SK-N-SH (cell line): ENCODE data around the gene TMEM97. TPM values are rescaled to one million over a fixed set of nuclear protein-coding genes. Genes with fewer than 3 reads are reported as not detected.

Experiments
- CTCF ChIA-PET: fragments of 300-600, 350-600 bp; formaldehyde crosslinking; extraction: SDS; loops from one replicate; lab custom pipeline; 2021; lab: Yijun Ruan, JAX
- POLR2A ChIA-PET: fragments of 350-600 bp; sonication (Branson Sonifier 250); formaldehyde crosslinking; extraction: SDS; loops from one replicate; lab custom pipeline; 2020; ENCODE audit warnings: antibody characterized with exemption, inconsistent platforms; lab: Yijun Ruan, JAX
- DNase-seq: peaks from one replicate; pipeline ENCODE4 v3.0.0; 2012
- H2AFZ ChIP-seq: fragments of 200-600 bp; sonication (generic); 2 replicates; pipeline ENCODE4 v1.8.1; 2016; ENCODE audit warnings: antibody characterized with exemption, mild to moderate bottlenecking, low read depth
- H3F3A ChIP-seq: fragments of 200-600 bp; sonication (generic); replicated peaks from 2 replicates; pipeline ENCODE3; 2016; ENCODE audit warnings: antibody characterized with exemption, mild to moderate bottlenecking; ENCODE audit not compliant: insufficient read depth
- H3K27ac ChIP-seq, 2 experiments: fragments of 200-500 bp in 1 of 2; fragments of 200-600 bp in 1 of 2; sonication (Bioruptor generic) in 1 of 2; sonication (generic), shearing (Covaris generic) in 1 of 2; 2 replicates each; pipeline versions ENCODE4 v1.5.1 to v1.6.1; 2014 to 2016; ENCODE audit warnings: low read depth in 2 of 2, inconsistent platforms in 1 of 2, low read length in 1 of 2, mild to moderate bottlenecking in 1 of 2, mixed read lengths in 1 of 2
- H3K27me3 ChIP-seq: fragments of 200-600 bp; sonication (generic), shearing (Covaris generic); 2 replicates; pipeline ENCODE4 v1.6.1; 2016; ENCODE audit warnings: mixed run types; ENCODE audit not compliant: insufficient read depth
- H3K36me3 ChIP-seq, 2 experiments: fragments of 200-500 bp in 1 of 2; fragments of 200-600 bp in 1 of 2; sonication (Bioruptor generic) in 1 of 2; sonication (generic) in 1 of 2; replicated peaks in 1 of 2; 2 replicates each; pipeline versions ENCODE3 to v1.5.1; 2014 to 2016; ENCODE audit warnings: low read length in 1 of 2, mild to moderate bottlenecking in 1 of 2; ENCODE audit not compliant: insufficient read depth in 2 of 2, control insufficient read depth in 1 of 2
- H3K4me1 ChIP-seq, 2 experiments: fragments of 200-500 bp in 1 of 2; fragments of 200-600 bp in 1 of 2; sonication (Bioruptor generic) in 1 of 2; sonication (generic), shearing (Covaris generic) in 1 of 2; 2 replicates each; pipeline versions ENCODE4 v1.5.1 to v1.6.1; 2014 to 2016; ENCODE audit warnings: low read depth in 1 of 2, low read length in 1 of 2, mixed run types in 1 of 2; ENCODE audit not compliant: insufficient read depth in 2 of 2, control insufficient read depth in 1 of 2
- H3K4me2 ChIP-seq: fragments of 200-600 bp; sonication (generic), shearing (Covaris generic); 2 replicates; pipeline ENCODE4 v1.6.1; 2017; ENCODE audit warnings: mixed run types
- H3K4me3 ChIP-seq, 2 experiments: fragments of 200-500 bp in 1 of 2; fragments of 200-600 bp in 1 of 2; sonication (Bioruptor generic) in 1 of 2; sonication (generic), shearing (Covaris generic) in 1 of 2; 2 replicates each; pipeline versions ENCODE4 v1.5.1 to v1.8.1; 2014 to 2016; ENCODE audit warnings: low read depth in 2 of 2, inconsistent platforms in 1 of 2, low read length in 1 of 2, mild to moderate bottlenecking in 1 of 2, mixed read lengths in 1 of 2, moderate library complexity in 1 of 2
- H3K79me2 ChIP-seq: fragments of 200-600 bp; sonication (generic); 2 replicates; pipeline ENCODE4 v1.8.1; 2017; ENCODE audit warnings: mild to moderate bottlenecking; ENCODE audit not compliant: insufficient read depth
- H3K9ac ChIP-seq: fragments of 200-600 bp; sonication (generic); 2 replicates; pipeline ENCODE4 v1.6.1; 2017; ENCODE audit warnings: mixed run types
- H3K9me2 ChIP-seq: fragments of 200-600 bp; sonication (generic); 2 replicates; pipeline ENCODE4 v1.6.1; 2017; ENCODE audit warnings: mixed run types
- H3K9me3 ChIP-seq: fragments of 200-600 bp; sonication (generic); 2 replicates; pipeline ENCODE4 v1.6.1; 2017; ENCODE audit warnings: mixed run types, mild to moderate bottlenecking, moderate library complexity
- H4K20me1 ChIP-seq: fragments of 200-600 bp; sonication (generic); 2 replicates; pipeline ENCODE4 v1.6.1; 2017; ENCODE audit warnings: mild to moderate bottlenecking, mixed run types; ENCODE audit not compliant: insufficient read depth
- CTCF ChIP-seq: fragments of 200-600 bp; sonication (generic); IDR thresholded peaks from 2 replicates; pipeline ENCODE4 v1.6.1; 2017; ENCODE audit warnings: antibody characterized with exemption, mild to moderate bottlenecking, moderate library complexity
- FOSL2 ChIP-seq: IDR thresholded peaks from 2 replicates; pipeline ENCODE4 v1.4.0; 2012; ENCODE audit warnings: low read depth, mild to moderate bottlenecking, moderate library complexity, borderline replicate concordance
- IRF3 ChIP-seq: fragments of 150-350 bp; IDR thresholded peaks from 2 replicates; pipeline ENCODE4 v1.6.1; 2016; ENCODE audit warnings: mild to moderate bottlenecking, low read depth, low read length
- JUND ChIP-seq: IDR thresholded peaks from 2 replicates; pipeline ENCODE4 v1.4.0; 2012
- MAX ChIP-seq: IDR thresholded peaks from 2 replicates; pipeline ENCODE4 v1.4.0; 2012; ENCODE audit warnings: low read depth
- MXI1 ChIP-seq: IDR thresholded peaks from 2 replicates; pipeline ENCODE4 v1.6.1; 2012; ENCODE audit warnings: mild to moderate bottlenecking, low read depth, low read length, improper control_type of control experiment
- NFIC ChIP-seq: IDR thresholded peaks from 2 replicates; pipeline ENCODE4 v1.4.0; 2012; ENCODE audit warnings: borderline replicate concordance
- POLR2AphosphoS5 ChIP-seq: IDR thresholded peaks from 2 replicates; pipeline ENCODE4 v1.6.1; 2012; ENCODE audit warnings: low read depth, low read length
- RAD21 ChIP-seq: IDR thresholded peaks from 2 replicates; pipeline ENCODE4 v1.6.1; 2012; ENCODE audit warnings: mild to moderate bottlenecking, low read length
- RXRA ChIP-seq: IDR thresholded peaks from 2 replicates; pipeline ENCODE4 v1.4.0; 2012; ENCODE audit warnings: low read depth, mild to moderate bottlenecking, borderline replicate concordance
- TAF1 ChIP-seq: IDR thresholded peaks from 2 replicates; pipeline ENCODE4 v1.6.1; 2012; ENCODE audit warnings: low read depth, mild to moderate bottlenecking, low read length, moderate library complexity, borderline replicate concordance
- TCF12 ChIP-seq: IDR thresholded peaks from 2 replicates; pipeline ENCODE4 v1.4.0; 2012
- YY1 ChIP-seq: IDR thresholded peaks from 2 replicates; pipeline ENCODE4 v1.4.0; 2012; ENCODE audit warnings: low read depth, mild to moderate bottlenecking
- WGBS: methylation state at CpG from one replicate; pipeline ENCODE4 v1.1.6; 2017; ENCODE audit warnings: low lambda C conversion rate; 5-methylcytosine and 5-hydroxymethylcytosine counted together
- polyA plus RNA-seq, 3 experiments: library from polyadenylated mRNA; depleted of rRNA; stranded (reverse); fragments of >200 nt; gene quantifications; 2 replicates each; pipeline ENCODE4 v1.2.3, GENCODE V29; 2012

The TMEM97 gene
- polyA plus RNA-seq, 1 of the 3 experiments (the other 2 are of a cell fraction), result 8.6 TPM

GRCh38 chr17:28280826-28281225, 38.2 kb upstream of the TMEM97 start:
- Histone ChIP-seq H3K36me3 (no peaks in the 10 kb centered on the region), H4K20me1 (no peaks in the 10 kb centered on the region), H3K9me2 (no peaks in the 10 kb centered on the region), H3K79me2 (no peaks in the 10 kb centered on the region), H3K4me1 (peaks cover 0 to 12% of the 10 kb centered on the region in 2 experiments; a peak in 2 of 4 replicates), H3K27me3 (no peaks in the 10 kb centered on the region), H3F3A (peaks cover 13% of the 10 kb centered on the region), H2AFZ (no peak overlapping the region), H3K27ac (no peak overlapping the region), H3K9ac (no peak overlapping the region), H3K4me2 (no peak overlapping the region), H3K4me3 (no peak overlapping the region), H3K9me3 (no peaks in the 10 kb centered on the region)
- POLR2A ChIA-PET, result no interaction called here
- TF ChIP-seq RAD21, result no peak
- no peak for TF ChIP-seq MXI1
- TF ChIP-seq CTCF, result no peak
- no peak for TF ChIP-seq IRF3
- no peak for TF ChIP-seq RXRA
- WGBS, result 90% methylated on average over 3 of the region's 3 CpGs
- CTCF ChIA-PET, result interaction anchor here (1.0 to 1.9 kb wide), 2 partner anchors 29 to 388 kb away, joined by 3 to 10 read pairs; partner anchors contain the start of gene LYRM9
- DNase-seq, result no peak

GRCh38 chr17:28282596-28282995, 36.4 kb upstream of the TMEM97 start:
- H3F3A ChIP-seq, result peaks cover 13% of the 10 kb centered on the region
- H3K4me1 ChIP-seq, result peaks cover 0 to 12% of the 10 kb centered on the region in 2 experiments; a peak in 2 of 4 replicates
- H4K20me1 ChIP-seq, result no peaks in the 10 kb centered on the region
- H3K79me2 ChIP-seq, result no peaks in the 10 kb centered on the region
- no peaks in the 10 kb centered on the region for H3K9me2 ChIP-seq
- no peak overlapping the region for H3K9ac ChIP-seq
- H3K4me2 ChIP-seq, result no peak overlapping the region
- no peaks in the 10 kb centered on the region for H3K36me3 ChIP-seq
- CTCF ChIA-PET, result no interaction called here
- no peak overlapping the region for H3K4me3 ChIP-seq
- peak overlapping the region; percentile 55 to 62; a peak in 3 of 4 replicates for H3K27ac ChIP-seq
- H3K27me3 ChIP-seq, result no peaks in the 10 kb centered on the region
- peak overlapping the region; percentile 72 for H2AFZ ChIP-seq
- TF ChIP-seq FOSL2 (peak; percentile 67; the same call in 1 of the 2 replicates), TCF12 (peak; percentile 59; the same call in 1 of the 2 replicates), JUND (peak; percentile 32; the same call in 1 of the 2 replicates), YY1 (0 out of 2 replicates have a peak, but pooled peaks have one; percentile 44), NFIC (no peak), MAX (peak; percentile 50; the same call in 1 of the 2 replicates), POLR2AphosphoS5 (no peak), TAF1 (no peak)
- POLR2A ChIA-PET, result no interaction called here
- H3K9me3 ChIP-seq, result no peaks in the 10 kb centered on the region
- DNase-seq, result no peak
- 77% methylated on average over 7 of the region's 7 CpGs for WGBS
